GM21360 (cell line): ENCODE measurements around the gene WBP2.
"Not testable (repeated sequence)": the region's sequence is repeated elsewhere in the genome, so short reads cannot be mapped to it uniquely, and the experiment has no call there.

Source experiments
- ATAC-seq: cut with Tn5 transposase; IDR thresholded peaks from one replicate; pipeline ENCODE4 v1.9.1; 2021; ENCODE audit warnings: mild to moderate bottlenecking, moderate library complexity; ENCODE audit not compliant: unreplicated experiment

Gene WBP2

GRCh38 chr17:75889454-75889853, 34.3 kb upstream of the WBP2 start:
- no peak for ATAC-seq

- no peak for ATAC-seq
Observed at GRCh38 chr17:75888484-75888883, 33.3 kb upstream of the WBP2 start.

- not testable (repeated sequence) for ATAC-seq
Observed at GRCh38 chr17:75885860-75886259, 30.7 kb upstream of the WBP2 start.

- no peak for ATAC-seq
Observed at GRCh38 chr17:75885431-75885830, 30.3 kb upstream of the WBP2 start.

GRCh38 chr17:75881678-75882454, 26.7 kb upstream of the WBP2 start:
- ATAC-seq: no peak

- no peak for ATAC-seq
Observed at GRCh38 chr17:75880266-75880665, 25.1 kb upstream of the WBP2 start.

GRCh38 chr17:75878174-75878998, 23.3 kb upstream of the WBP2 start, which contains the start of gene TRIM47:
TSS of gene TRIM47 (minus strand) at chr17:75878581. CDS start at chr17:75878548, 33 bp downstream.
- ATAC-seq: no peak

GRCh38 chr17:75877752-75878173, 22.6 kb upstream of the WBP2 start:
- ATAC-seq: no peak

- ATAC-seq: no peak
Observed at GRCh38 chr17:75876938-75877751, 22.0 kb upstream of the WBP2 start.

GRCh38 chr17:75876190-75876937, 21.2 kb upstream of the WBP2 start:
- no peak for ATAC-seq

GRCh38 chr17:75875940-75876189, 20.7 kb upstream of the WBP2 start:
- no peak for ATAC-seq

GRCh38 chr17:75875182-75875939, 20.2 kb upstream of the WBP2 start:
- ATAC-seq: no peak

- ATAC-seq: no peak
Observed at GRCh38 chr17:75874323-75875181, 19.4 kb upstream of the WBP2 start.

GRCh38 chr17:75873587-75874322, 18.6 kb upstream of the WBP2 start:
- ATAC-seq: no peak

- ATAC-seq: no peak
Observed at GRCh38 chr17:75872434-75873351, 17.6 kb upstream of the WBP2 start.

GRCh38 chr17:75870228-75870627, 15.1 kb upstream of the WBP2 start:
- not testable (repeated sequence) for ATAC-seq
